Neural progenitor cell (in vitro differentiated cells): ENCODE measurements around the gene SPINK7.

Experiments
- CTCF ChIP-seq: fragments of 200-600 bp; sonication (generic); IDR thresholded peaks from 2 replicates; pipeline ENCODE4 v1.5.1; 2017; ENCODE audit warnings: antibody characterized with exemption, mild to moderate bottlenecking
- EZH2 ChIP-seq: fragments of 200-600 bp; sonication (generic); IDR thresholded peaks from 2 replicates; pipeline ENCODE4 v1.6.1; 2017; ENCODE audit warnings: antibody characterized with exemption, mild to moderate bottlenecking, moderate library complexity
- EZH2phosphoT487 ChIP-seq: fragments of 200-600 bp; sonication (generic); IDR thresholded peaks from 2 replicates; pipeline ENCODE4 v1.6.1; 2017; ENCODE audit warnings: antibody characterized with exemption

- TF ChIP-seq EZH2phosphoT487 (no peak), CTCF (no peak), EZH2 (no peak)
These were observed 739 bp upstream of the SPINK7 start for GRCh38 chr5:148311484-148311883.
